GM18511 (cell line): ENCODE results near the gene POLR2J3.
"Not testable (repeated sequence)": the region's sequence is repeated elsewhere in the genome, so short reads cannot be mapped to it uniquely, and the experiment has no call there.

Source experiments
- ATAC-seq: cut with Tn5 transposase; IDR thresholded peaks from one replicate; pipeline ENCODE4 v1.9.1; 2021; ENCODE audit warnings: mild to moderate bottlenecking, moderate library complexity; ENCODE audit not compliant: unreplicated experiment

Gene POLR2J3

DNA sequence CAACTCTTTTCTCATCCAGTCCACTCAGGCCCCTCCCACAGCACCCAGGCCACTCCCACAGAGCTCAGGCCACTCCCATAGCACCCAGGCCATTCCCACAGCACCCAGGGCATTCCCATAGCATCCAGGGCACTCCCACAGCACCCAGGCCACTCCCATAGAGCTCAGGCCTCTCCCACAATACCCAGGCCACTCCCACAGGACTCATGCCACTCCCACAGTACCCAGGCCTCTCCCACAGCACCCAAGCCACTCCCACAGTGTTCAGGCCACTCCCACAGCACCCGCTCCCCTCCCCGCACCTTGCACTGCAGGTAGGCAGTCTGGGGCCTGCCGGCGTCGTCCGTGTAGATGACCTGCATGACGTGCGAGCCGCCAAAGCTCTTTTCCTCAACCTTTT is 17.5 kb upstream of the POLR2J3 start:
- peak; percentile 40 for ATAC-seq

- ATAC-seq: not testable (repeated sequence)
These were observed 11.1 kb upstream of the POLR2J3 start for GRCh38 chr7:102583495-102583894.

- not testable (repeated sequence) for ATAC-seq
These were observed 9.3 kb upstream of the POLR2J3 start for GRCh38 chr7:102581722-102582121.

- ATAC-seq: not testable (repeated sequence)
These were observed 6.1 kb upstream of the POLR2J3 start for GRCh38 chr7:102578486-102578885.

- ATAC-seq: not testable (repeated sequence)
These were observed 5.2 kb upstream of the POLR2J3 start for GRCh38 chr7:102577315-102578240.

- not testable (repeated sequence) for ATAC-seq
These were observed 4.0 kb upstream of the POLR2J3 start for GRCh38 chr7:102576363-102576762.

GRCh38 chr7:102574607-102575006 is 2.2 kb upstream of the POLR2J3 start:
- not testable (repeated sequence) for ATAC-seq

DNA sequence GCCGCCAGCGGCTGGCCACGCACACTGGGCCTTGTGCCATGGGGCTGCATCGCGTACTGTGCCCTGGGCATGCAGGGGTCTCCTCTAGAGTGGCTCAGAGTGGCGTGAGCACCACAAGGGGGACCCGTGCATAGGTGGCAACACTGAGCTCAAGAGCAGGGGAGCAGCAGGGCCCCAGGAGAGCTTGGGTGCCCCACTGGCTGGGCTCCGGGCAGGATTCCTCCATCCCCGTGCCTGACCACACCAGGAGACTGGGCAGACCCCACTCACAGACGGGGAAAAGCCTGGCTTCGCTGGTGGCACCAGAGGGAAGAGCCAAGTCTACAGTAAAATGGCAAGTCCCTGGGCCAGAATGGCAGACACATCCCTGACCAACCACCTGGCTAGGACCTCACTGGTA is 3.8 kb downstream of the POLR2J3 start:
- not testable (repeated sequence) for ATAC-seq

- ATAC-seq: not testable (repeated sequence)
These were observed 21.5 kb downstream of the POLR2J3 start, which contains the start of gene SPDYE2 for GRCh38 chr7:102550808-102551422. TSS of gene SPDYE2 (plus strand) at chr7:102551226. CDS start at chr7:102553256, 2,030 bp downstream.

DNA sequence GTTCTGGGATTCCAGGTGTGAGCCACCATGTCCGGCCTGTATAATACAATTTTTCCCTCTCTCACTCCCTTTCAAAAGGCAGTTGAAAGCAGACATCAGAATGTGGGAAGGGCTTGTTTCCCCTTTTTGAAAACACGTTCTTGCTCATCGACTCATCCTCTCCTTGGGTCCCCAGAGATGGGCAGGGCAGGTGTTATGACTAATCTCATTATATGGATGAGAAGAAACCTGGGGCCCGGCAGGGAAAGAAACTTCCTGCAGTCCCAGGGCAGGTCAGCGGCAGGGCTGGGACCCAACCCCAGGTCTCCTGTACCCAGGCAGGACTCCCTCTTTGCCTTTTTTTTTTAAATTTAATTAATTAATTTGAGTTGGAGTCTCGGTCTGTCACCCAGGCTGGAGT is 26.0 kb downstream of the POLR2J3 start:
- ATAC-seq: peak; percentile 89

DNA sequence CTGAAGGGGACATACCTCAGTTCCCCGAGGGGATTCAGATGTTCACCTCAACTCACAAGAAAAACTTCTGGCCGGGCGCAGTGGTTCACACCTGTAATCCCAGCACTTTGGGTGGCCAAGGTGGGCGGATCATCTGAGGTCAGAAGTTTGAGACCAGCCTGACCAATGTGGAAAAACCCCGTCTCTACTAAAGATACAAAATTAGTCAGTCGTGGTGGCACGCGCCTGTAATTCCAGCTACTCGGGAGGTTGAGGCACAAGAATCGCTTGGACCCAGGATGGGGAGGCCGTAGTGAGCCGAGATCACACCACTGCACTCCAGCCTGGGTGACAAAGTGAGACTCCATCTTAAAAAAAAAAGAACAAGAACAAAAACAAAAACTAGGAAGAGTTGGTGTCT is 27.1 kb downstream of the POLR2J3 start:
- ATAC-seq: not testable (repeated sequence)

GRCh38 chr7:102544372-102544771 is 28.0 kb downstream of the POLR2J3 start:
- ATAC-seq: not testable (repeated sequence)

DNA sequence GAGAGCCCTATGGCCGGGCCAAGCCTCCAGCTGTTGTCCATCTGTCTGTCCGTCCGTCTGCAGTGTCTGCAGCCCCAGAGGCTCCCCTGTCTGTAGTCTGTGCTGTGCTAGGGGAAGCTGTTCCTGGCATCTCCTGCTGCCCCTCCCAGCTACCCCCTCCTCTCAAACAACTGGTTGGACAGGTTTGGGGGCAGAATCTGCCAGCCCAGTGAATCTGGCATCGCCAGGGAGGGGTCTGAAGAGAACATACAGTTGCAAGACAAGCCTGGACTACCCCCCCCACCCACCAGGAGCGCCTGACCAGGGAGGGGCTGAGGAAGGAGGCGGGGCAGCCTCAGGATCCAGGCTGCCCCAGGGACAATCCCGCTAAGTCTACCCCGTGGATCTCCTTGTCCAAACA is 28.8 kb downstream of the POLR2J3 start, which contains the start of gene UPK3BL2:
Gene UPK3BL2 (minus strand): TSS at position 101 of the 400 bp plus-strand sequence. CDS start 60 bp downstream, at position 41.
- not testable (repeated sequence) for ATAC-seq

DNA sequence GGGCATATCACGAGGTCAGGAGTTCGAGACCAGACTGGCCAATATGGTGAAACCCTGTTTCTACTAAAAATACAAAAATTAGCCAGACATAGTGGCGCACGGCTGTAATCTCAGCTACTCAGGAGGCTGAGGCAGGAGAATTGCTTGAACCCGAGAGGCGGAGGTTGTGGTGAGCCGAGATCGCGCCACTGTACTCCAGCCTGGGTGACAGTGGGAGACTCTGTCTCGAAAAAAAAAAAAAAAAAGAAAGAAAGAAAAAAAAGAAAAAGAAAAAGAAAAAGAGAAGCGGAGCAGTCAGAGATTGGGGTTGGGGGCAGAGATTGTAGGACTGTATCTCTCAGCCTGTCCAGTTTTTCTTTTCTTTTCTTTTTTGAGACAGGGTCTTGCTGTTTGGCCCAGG is 29.6 kb downstream of the POLR2J3 start:
- not testable (repeated sequence) for ATAC-seq

DNA sequence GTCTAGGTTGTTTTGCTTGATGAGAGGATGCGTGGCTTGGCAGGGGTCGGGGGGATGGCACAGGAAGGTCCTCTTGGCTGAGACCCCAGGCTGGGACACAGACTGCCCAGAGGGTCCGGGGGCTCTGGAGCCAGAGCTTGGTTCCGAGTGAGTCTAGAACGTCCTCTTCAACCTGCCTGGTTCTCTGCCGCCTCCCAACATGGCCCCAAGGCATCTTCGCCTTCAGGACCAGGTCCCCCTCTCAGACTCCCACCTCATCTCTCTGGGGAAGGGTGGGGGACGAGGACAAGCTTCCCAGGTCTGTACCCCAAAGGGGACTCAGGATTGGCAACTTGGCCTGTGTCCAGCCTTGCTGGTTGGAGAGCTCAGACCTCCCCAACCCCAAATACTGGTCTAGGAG is 30.3 kb downstream of the POLR2J3 start:
- ATAC-seq: not testable (repeated sequence)

- ATAC-seq: not testable (repeated sequence)
These were observed 31.8 kb downstream of the POLR2J3 start for GRCh38 chr7:102540604-102541003.

DNA sequence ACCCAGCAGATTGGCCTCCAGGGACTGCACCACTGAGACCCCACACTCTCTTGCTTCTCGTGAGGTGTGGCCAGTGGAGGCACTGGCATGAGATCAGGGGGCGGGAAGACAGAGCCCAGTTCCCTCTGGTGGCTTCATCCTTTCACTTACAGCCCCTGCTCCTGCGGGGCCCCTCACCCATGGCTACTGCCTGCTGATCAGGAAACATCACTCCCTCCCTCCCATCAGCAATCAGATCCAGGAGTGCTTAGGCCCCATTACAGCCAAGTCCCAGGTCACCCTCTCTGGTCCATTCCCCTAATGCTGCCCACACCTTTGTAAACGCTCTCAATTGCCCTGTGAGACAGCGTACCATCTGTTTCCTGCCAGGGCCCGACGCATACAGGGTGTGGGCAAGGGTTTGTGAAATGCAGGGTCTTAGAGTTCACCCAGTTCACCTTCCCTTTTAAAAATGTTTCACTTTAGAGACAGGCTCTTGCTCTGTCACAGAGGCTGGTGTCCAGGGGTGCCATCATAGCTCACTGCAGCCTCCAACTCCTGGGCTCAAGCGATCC is 37.2 kb downstream of the POLR2J3 start:
- ATAC-seq: not testable (repeated sequence)

DNA sequence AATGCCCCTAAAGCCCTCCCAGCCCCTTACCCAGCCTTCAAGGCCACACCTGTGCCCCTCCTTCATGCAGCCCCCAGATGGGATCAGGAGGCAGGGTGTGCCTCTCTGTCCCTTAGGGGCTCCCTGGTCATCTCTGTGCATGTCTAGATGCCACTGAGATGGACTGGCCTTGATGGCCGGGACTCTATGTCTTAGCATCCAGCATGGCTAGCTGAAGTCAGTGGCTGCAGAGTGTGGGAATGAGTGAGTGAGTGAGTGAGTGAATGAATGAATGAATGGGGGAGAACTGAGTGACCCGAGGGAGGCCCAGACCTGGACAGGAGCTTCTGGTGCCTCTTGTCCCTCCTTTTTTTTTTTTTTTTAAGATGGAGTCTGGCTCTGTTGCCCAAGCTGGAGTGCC is 40.3 kb downstream of the POLR2J3 start:
- ATAC-seq: not testable (repeated sequence)

DNA sequence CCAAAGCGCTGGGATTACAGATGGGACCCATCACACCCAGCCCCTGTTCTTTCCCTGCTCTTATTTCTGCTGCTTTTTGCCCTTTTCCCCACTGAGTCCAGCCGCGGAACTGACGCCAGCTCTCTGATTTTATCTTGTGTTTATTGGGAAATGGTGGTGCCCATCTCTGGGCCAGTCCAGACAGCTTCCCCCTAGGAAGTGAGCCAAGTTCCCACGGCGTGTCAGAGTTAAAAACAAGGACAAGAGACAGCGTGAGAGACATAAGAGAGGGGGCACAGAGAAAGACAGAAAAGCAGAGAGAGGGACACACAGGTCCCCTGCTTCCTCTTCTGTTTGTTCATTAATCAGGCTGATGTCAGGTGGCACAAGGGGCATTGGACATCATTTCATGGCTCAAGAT is 40.8 kb downstream of the POLR2J3 start:
- not testable (repeated sequence) for ATAC-seq

DNA sequence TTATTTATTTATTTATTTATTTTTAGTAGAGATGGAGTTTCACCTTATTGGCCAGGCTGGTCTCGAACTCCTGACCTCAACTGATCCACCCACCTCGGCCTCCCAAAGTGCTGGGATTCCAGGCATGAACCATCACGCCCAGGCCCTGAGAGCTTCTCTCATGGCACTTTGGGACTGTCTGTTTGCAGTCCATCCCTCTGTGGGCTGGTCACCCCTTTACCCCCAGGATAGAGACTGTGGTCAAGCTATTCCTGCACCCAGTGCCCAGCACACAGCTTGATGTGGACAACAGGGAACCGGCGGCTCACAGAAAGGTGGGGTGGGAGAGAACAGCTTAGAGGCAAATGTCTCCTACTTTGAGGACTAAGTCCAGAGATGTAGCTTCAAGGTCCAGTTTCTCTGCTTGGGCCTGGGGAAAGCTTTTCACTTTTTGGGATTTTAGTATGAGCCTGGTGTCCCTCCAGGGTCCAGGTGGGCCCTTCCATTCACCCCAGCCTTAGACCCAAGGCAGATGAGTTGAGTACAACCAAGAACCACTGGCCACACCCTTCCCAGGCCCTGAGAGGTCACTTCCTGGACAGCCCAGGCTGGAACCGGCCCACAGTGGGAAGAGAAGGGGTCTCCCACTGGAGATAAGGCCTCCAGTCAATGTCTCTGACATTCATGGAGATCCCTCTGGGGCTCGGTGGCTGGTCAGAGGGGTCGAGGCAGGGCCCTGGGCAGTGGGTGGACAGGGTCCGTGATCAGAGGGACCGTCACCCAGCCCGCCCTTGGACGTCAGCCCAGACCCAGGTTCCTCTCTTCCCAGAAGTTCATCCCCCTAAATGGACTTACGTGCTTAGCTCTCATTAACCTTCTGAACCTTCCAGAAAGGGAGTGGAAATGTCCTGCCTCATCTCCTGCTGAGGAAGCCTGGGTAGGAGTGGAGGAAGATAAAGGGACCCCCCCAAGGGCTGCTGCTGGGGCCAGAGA is 44.3 kb downstream of the POLR2J3 start:
- not testable (repeated sequence) for ATAC-seq
